Activated naive CD8-positive, alpha-beta T cell treated with anti-CD3 and anti-CD28 coated beads, Interleukin-2, amount 50 U/mL, for 24 hours (primary cell): ENCODE results near the gene LYRM2.

Experiments used
- ATAC-seq: fragments of 150-1000 bp; cut with Tn5 transposase; one replicate; pipeline ENCODE4 v1.10.0; 2021
- DNase-seq: peaks from one replicate; pipeline ENCODE4 v3.0.0; 2021
- H3K27ac Mint-ChIP-seq: one replicate; pipeline ENCODE4 v1.8.0; 2021; ENCODE audit warnings: mild to moderate bottlenecking, mixed read lengths
- H3K27me3 Mint-ChIP-seq: one replicate; pipeline ENCODE4 v1.8.0; 2021; ENCODE audit warnings: mixed read lengths
- H3K36me3 Mint-ChIP-seq: one replicate; pipeline ENCODE4 v1.8.0; 2021; ENCODE audit warnings: low read depth, mixed read lengths
- H3K4me1 Mint-ChIP-seq: one replicate; pipeline ENCODE4 v1.8.0; 2021; ENCODE audit warnings: mixed read lengths
- H3K4me3 Mint-ChIP-seq: one replicate; pipeline ENCODE4 v1.8.0; 2021; ENCODE audit warnings: mild to moderate bottlenecking, moderate library complexity, mixed read lengths
- H3K9me3 Mint-ChIP-seq: one replicate; pipeline ENCODE4 v1.8.0; 2021; ENCODE audit warnings: mixed read lengths

LYRM2 gene

GRCh38 chr6:89530982-89531381 is 107.6 kb downstream of the LYRM2 start:
- Mint-ChIP-seq H3K27me3 (no peaks in the 10 kb centered on the region), H3K27ac (no peak overlapping the region), H3K9me3 (no peaks in the 10 kb centered on the region), H3K4me3 (no peak overlapping the region), H3K4me1 (no peaks in the 10 kb centered on the region), H3K36me3 (no peaks in the 10 kb centered on the region)
- ATAC-seq, result no peak
- no peak for DNase-seq

- H3K4me3 Mint-ChIP-seq, result no peak overlapping the region
- H3K4me1 Mint-ChIP-seq, result no peaks in the 10 kb centered on the region
- no peak overlapping the region for H3K27ac Mint-ChIP-seq
- H3K27me3 Mint-ChIP-seq, result no peaks in the 10 kb centered on the region
- no peaks in the 10 kb centered on the region for H3K36me3 Mint-ChIP-seq
- no peaks in the 10 kb centered on the region for H3K9me3 Mint-ChIP-seq
- no peak for ATAC-seq
- DNase-seq, result no peak
These were observed 109.7 kb downstream of the LYRM2 start for GRCh38 chr6:89528866-89529265.

GRCh38 chr6:89527634-89528033 is 110.9 kb downstream of the LYRM2 start:
- Mint-ChIP-seq H3K4me3 (no peak overlapping the region), H3K27ac (no peak overlapping the region), H3K4me1 (no peaks in the 10 kb centered on the region), H3K36me3 (no peaks in the 10 kb centered on the region), H3K9me3 (no peaks in the 10 kb centered on the region), H3K27me3 (no peaks in the 10 kb centered on the region)
- no peak for ATAC-seq
- DNase-seq, result no peak

GRCh38 chr6:89526563-89526869 is 112.0 kb downstream of the LYRM2 start:
- no peaks in the 10 kb centered on the region for H3K4me1 Mint-ChIP-seq
- no peaks in the 10 kb centered on the region for H3K9me3 Mint-ChIP-seq
- no peaks in the 10 kb centered on the region for H3K36me3 Mint-ChIP-seq
- DNase-seq (no peak), ATAC-seq (no peak)
- no peak overlapping the region for H3K27ac Mint-ChIP-seq
- no peaks in the 10 kb centered on the region for H3K27me3 Mint-ChIP-seq
- no peak overlapping the region for H3K4me3 Mint-ChIP-seq

GRCh38 chr6:89525786-89526562 is 112.6 kb downstream of the LYRM2 start:
- H3K4me1 Mint-ChIP-seq, result no peaks in the 10 kb centered on the region
- H3K36me3 Mint-ChIP-seq, result no peaks in the 10 kb centered on the region
- no peak overlapping the region for H3K4me3 Mint-ChIP-seq
- no peaks in the 10 kb centered on the region for H3K9me3 Mint-ChIP-seq
- ATAC-seq (no peak), DNase-seq (no peak)
- no peak overlapping the region for H3K27ac Mint-ChIP-seq
- no peaks in the 10 kb centered on the region for H3K27me3 Mint-ChIP-seq

GRCh38 chr6:89522778-89523177 is 115.8 kb downstream of the LYRM2 start:
- no peak for DNase-seq
- ATAC-seq, result no peak
- no peak overlapping the region for H3K27ac Mint-ChIP-seq
- no peaks in the 10 kb centered on the region for H3K36me3 Mint-ChIP-seq
- no peaks in the 10 kb centered on the region for H3K4me1 Mint-ChIP-seq
- no peaks in the 10 kb centered on the region for H3K27me3 Mint-ChIP-seq
- no peaks in the 10 kb centered on the region for H3K9me3 Mint-ChIP-seq
- no peak overlapping the region for H3K4me3 Mint-ChIP-seq

GRCh38 chr6:89520736-89521135 is 117.8 kb downstream of the LYRM2 start:
- Mint-ChIP-seq H3K27ac (no peak overlapping the region), H3K36me3 (no peaks in the 10 kb centered on the region), H3K9me3 (no peaks in the 10 kb centered on the region), H3K27me3 (no peaks in the 10 kb centered on the region), H3K4me1 (no peaks in the 10 kb centered on the region), H3K4me3 (no peak overlapping the region)
- no peak for ATAC-seq
- no peak for DNase-seq

GRCh38 chr6:89518352-89519055 is 120.0 kb downstream of the LYRM2 start:
- no peaks in the 10 kb centered on the region for H3K4me1 Mint-ChIP-seq
- H3K4me3 Mint-ChIP-seq, result no peak overlapping the region
- H3K36me3 Mint-ChIP-seq, result no peaks in the 10 kb centered on the region
- no peak overlapping the region for H3K27ac Mint-ChIP-seq
- H3K27me3 Mint-ChIP-seq, result no peaks in the 10 kb centered on the region
- no peaks in the 10 kb centered on the region for H3K9me3 Mint-ChIP-seq
- ATAC-seq (no peak), DNase-seq (no peak)
